H9 (cell line): Measurements from ENCODE around the gene KRT31. TPM values are rescaled to one million over a fixed set of nuclear protein-coding genes. Genes with fewer than 3 reads are reported as not detected.

ENCODE experiments used
- DNase-seq: peaks from one replicate; pipeline ENCODE4 v3.0.0-alpha.2; 2017
- H2AFZ ChIP-seq: one replicate; pipeline ENCODE4 v1.6.1; 2013; ENCODE audit warnings: mild to moderate bottlenecking, low read length, control low read depth, moderate library complexity
- H2AK5ac ChIP-seq: 2 replicates; pipeline ENCODE4 v1.6.1; 2013; ENCODE audit warnings: low read length, control low read depth, mixed read lengths; ENCODE audit not compliant: insufficient read length
- H2BK120ac ChIP-seq: one replicate; pipeline ENCODE4 v1.6.1; 2013; ENCODE audit warnings: low read depth, mild to moderate bottlenecking, low read length, control low read depth, inconsistent platforms; ENCODE audit not compliant: poor library complexity, severe bottlenecking
- H2BK12ac ChIP-seq: 2 replicates; pipeline ENCODE4 v1.6.1; 2013; ENCODE audit warnings: low read length, control low read depth, mixed read lengths, low read depth; ENCODE audit not compliant: insufficient read length
- H2BK15ac ChIP-seq: 2 replicates; pipeline ENCODE4 v1.6.1; 2013; ENCODE audit warnings: low read depth, low read length, control low read depth
- H2BK20ac ChIP-seq: one replicate; pipeline ENCODE4 v1.6.1; 2013; ENCODE audit warnings: low read depth, mild to moderate bottlenecking, low read length, control low read depth, inconsistent platforms; ENCODE audit not compliant: poor library complexity, severe bottlenecking
- H2BK5ac ChIP-seq: 2 replicates; pipeline ENCODE4 v1.6.1; 2013; ENCODE audit warnings: low read length, control low read depth, mixed read lengths; ENCODE audit not compliant: insufficient read length
- H3K14ac ChIP-seq: 2 replicates; pipeline ENCODE4 v1.6.1; 2013; ENCODE audit warnings: low read length, control low read depth; ENCODE audit not compliant: insufficient read depth
- H3K18ac ChIP-seq: 2 replicates; pipeline ENCODE4 v1.6.1; 2013; ENCODE audit warnings: low read depth, mild to moderate bottlenecking, mixed read lengths, low read length, control low read depth; ENCODE audit not compliant: insufficient read length
- H3K23ac ChIP-seq: 2 replicates; pipeline ENCODE4 v1.6.1; 2013; ENCODE audit warnings: low read length, control low read depth, mixed read lengths, low read depth; ENCODE audit not compliant: insufficient read length
- H3K23me2 ChIP-seq: 2 replicates; pipeline ENCODE4 v1.6.1; 2013; ENCODE audit warnings: low read depth, mild to moderate bottlenecking, mixed read lengths, low read length, control low read depth; ENCODE audit not compliant: insufficient read length, poor library complexity, severe bottlenecking
- H3K27ac ChIP-seq: 2 replicates; pipeline ENCODE4 v1.5.1; 2013; ENCODE audit warnings: low read length, control low read depth, mixed read lengths, low read depth; ENCODE audit not compliant: insufficient read length
- H3K27me3 ChIP-seq: 2 replicates; pipeline ENCODE4 v1.6.1; 2013; ENCODE audit warnings: low read length, control low read depth, inconsistent platforms; ENCODE audit not compliant: insufficient read depth
- H3K4ac ChIP-seq: 2 replicates; pipeline ENCODE4 v1.6.1; 2013; ENCODE audit warnings: low read depth, mild to moderate bottlenecking, control low read depth, inconsistent platforms, low read length, moderate library complexity
- H3K4me1 ChIP-seq: 2 replicates; pipeline ENCODE4 v1.6.1; 2013; ENCODE audit warnings: low read length, control low read depth, inconsistent platforms; ENCODE audit not compliant: insufficient read depth
- H3K4me2 ChIP-seq: 2 replicates; pipeline ENCODE4 v1.6.1; 2013; ENCODE audit warnings: low read length, control low read depth, mixed read lengths; ENCODE audit not compliant: insufficient read length, insufficient read depth
- H3K56ac ChIP-seq: 2 replicates; pipeline ENCODE4 v1.6.1; 2013; ENCODE audit warnings: low read depth, mild to moderate bottlenecking, mixed read lengths, low read length, control low read depth; ENCODE audit not compliant: insufficient read length
- H3K79me1 ChIP-seq: 2 replicates; pipeline ENCODE4 v1.6.1; 2013; ENCODE audit warnings: low read depth, mild to moderate bottlenecking, moderate library complexity, low read length, control low read depth, inconsistent platforms; ENCODE audit not compliant: insufficient read depth, poor library complexity, severe bottlenecking
- H3K79me2 ChIP-seq: 2 replicates; pipeline ENCODE4 v1.6.1; 2013; ENCODE audit warnings: low read length, control low read depth, inconsistent platforms; ENCODE audit not compliant: insufficient read depth
- H3K9ac ChIP-seq: 2 replicates; pipeline ENCODE4 v1.6.1; 2013; ENCODE audit warnings: low read length, control low read depth, mixed read lengths; ENCODE audit not compliant: insufficient read length; ENCODE audit errors: extremely low read depth
- H3K9me3 ChIP-seq: one replicate; pipeline ENCODE4 v1.6.1; 2013; ENCODE audit warnings: low read depth, low read length, inconsistent platforms; ENCODE audit not compliant: control insufficient read depth
- H3T11ph ChIP-seq: one replicate; pipeline ENCODE4 v1.6.1; 2013; ENCODE audit warnings: mild to moderate bottlenecking, low read length, control low read depth, inconsistent platforms
- H4K20me1 ChIP-seq: one replicate; pipeline ENCODE4 v1.6.1; 2013; ENCODE audit not compliant: control insufficient read depth, insufficient read length, insufficient read depth
- H4K5ac ChIP-seq: 2 replicates; pipeline ENCODE4 v1.6.1; 2013; ENCODE audit warnings: low read depth, mild to moderate bottlenecking, mixed read lengths, low read length, control low read depth; ENCODE audit not compliant: insufficient read length
- H4K8ac ChIP-seq: replicated peaks from 2 replicates; pipeline ENCODE4 v1.6.1; 2013; ENCODE audit warnings: low read length, control low read depth, mixed read lengths, low read depth; ENCODE audit not compliant: insufficient read length
- H4K91ac ChIP-seq: 2 replicates; pipeline ENCODE4 v1.6.1; 2013; ENCODE audit warnings: low read depth, mild to moderate bottlenecking, moderate library complexity, mixed read lengths, low read length, control low read depth; ENCODE audit not compliant: insufficient read length
- H3K27ac Mint-ChIP-seq, 3 experiments: 2 replicates in 2 of 3; 3 replicates in 1 of 3; pipeline ENCODE4 v1.8.0; 2020 to 2021; ENCODE audit warnings: mixed read lengths in 3 of 3, mild to moderate bottlenecking in 1 of 3, moderate library complexity in 1 of 3
- H3K27me3 Mint-ChIP-seq: 2 replicates; pipeline ENCODE4 v1.8.0; 2021; ENCODE audit warnings: low read depth, mild to moderate bottlenecking, moderate library complexity, mixed read lengths
- H3K36me3 Mint-ChIP-seq, 3 experiments: 2 replicates in 2 of 3; 3 replicates in 1 of 3; pipeline ENCODE4 v1.8.0; 2020 to 2021; ENCODE audit warnings: low read depth in 3 of 3, mixed read lengths in 3 of 3; ENCODE audit not compliant: insufficient read depth in 1 of 3
- H3K4me1 Mint-ChIP-seq, 2 experiments: 2 replicates each; pipeline ENCODE4 v1.8.0; 2020; ENCODE audit warnings: mixed read lengths in 2 of 2
- H3K4me3 Mint-ChIP-seq, 2 experiments: 2 replicates in 1 of 2; 3 replicates in 1 of 2; pipeline ENCODE4 v1.8.0; 2020 to 2021; ENCODE audit warnings: mild to moderate bottlenecking in 2 of 2, mixed read lengths in 2 of 2, moderate library complexity in 1 of 2
- H3K9me3 Mint-ChIP-seq, 2 experiments: 2 replicates in 1 of 2; 3 replicates in 1 of 2; pipeline ENCODE4 v1.8.0; 2020; ENCODE audit warnings: mild to moderate bottlenecking in 2 of 2, mixed read lengths in 2 of 2, moderate library complexity in 1 of 2
- CTCF ChIP-seq: fragments of 200-600 bp; sonication (generic); conservative IDR thresholded peaks from 3 replicates; pipeline ENCODE4 v1.8.0; 2021; ENCODE audit warnings: antibody characterized with exemption, mild to moderate bottlenecking
- WGBS: extraction: QIAGEN DNeasy Blood & Tissue Kit; methylation state at CpG from one replicate; pipeline ENCODE4 v1.1.7; 2013; ENCODE audit warnings: missing lambda C conversion rate, low lambda C conversion rate, mixed read lengths; ENCODE audit not compliant: insufficient read length; ENCODE audit errors: extremely low coverage; 5-methylcytosine and 5-hydroxymethylcytosine counted together
- total RNA-seq: library from RNA; stranded (reverse); gene quantifications from 2 replicates; pipeline ENCODE4 v1.2.1, GENCODE V29; 2021

The KRT31 gene
- total RNA-seq, 1 experiment from 2014 or later, result not detected

GRCh38 chr17:41369023-41369422 is 28.4 kb downstream of the KRT31 start:
- H3K9me3 Mint-ChIP-seq, result no peaks in the 10 kb centered on the region
- Histone ChIP-seq H2BK5ac (no peak overlapping the region), H4K8ac (no peak overlapping the region)

More at GRCh38 chr17:41369023-41369422, 28.4 kb downstream of the KRT31 start:
- H3K79me2 ChIP-seq, result no peaks in the 10 kb centered on the region
- Mint-ChIP-seq H3K27me3 (peaks cover 4% of the 10 kb centered on the region), H3K4me1 (no peaks in the 10 kb centered on the region), H3K4me3 (no peak overlapping the region), H3K27ac (no peak overlapping the region), H3K36me3 (no peaks in the 10 kb centered on the region)
- TF ChIP-seq CTCF, result no peak
- no peaks in the 10 kb centered on the region for H3K79me1 ChIP-seq
- H2AFZ ChIP-seq, result no peak overlapping the region
- H4K5ac ChIP-seq, result no peak overlapping the region
- H3K14ac ChIP-seq, result no peak overlapping the region
- H3K4ac ChIP-seq, result no peak overlapping the region
- no peak overlapping the region for H4K91ac ChIP-seq
- no peaks in the 10 kb centered on the region for H4K20me1 ChIP-seq
- WGBS, result no CpG with 5 or more reads among the region's 2 CpGs
- H3K18ac ChIP-seq, result no peak overlapping the region
- no peak overlapping the region for H3K9ac ChIP-seq
- no peak for DNase-seq
- no peaks in the 10 kb centered on the region for H3K9me3 ChIP-seq
- no peak overlapping the region for H3K56ac ChIP-seq
- no peak overlapping the region for H2BK120ac ChIP-seq
- H3T11ph ChIP-seq, result no peak overlapping the region
- H2BK15ac ChIP-seq, result no peak overlapping the region
- H3K27ac ChIP-seq, result no peak overlapping the region
- H3K4me1 ChIP-seq, result no peaks in the 10 kb centered on the region
- H2BK12ac ChIP-seq, result no peak overlapping the region
- H3K4me2 ChIP-seq, result no peak overlapping the region
- H3K27me3 ChIP-seq, result no peaks in the 10 kb centered on the region
- H3K23ac ChIP-seq, result no peak overlapping the region
- H2AK5ac ChIP-seq, result no peak overlapping the region
- no peak overlapping the region for H2BK20ac ChIP-seq
- no peaks in the 10 kb centered on the region for H3K23me2 ChIP-seq
